ENCODE results near the gene POMT2. TPM values are rescaled to one million over a fixed set of nuclear protein-coding genes. Genes with fewer than 3 reads are reported as not detected.

The POMT2 gene
- total RNA-seq, 4 donors from 2014 or later: 6.2 to 33.0 (median 13.9) TPM

DNA sequence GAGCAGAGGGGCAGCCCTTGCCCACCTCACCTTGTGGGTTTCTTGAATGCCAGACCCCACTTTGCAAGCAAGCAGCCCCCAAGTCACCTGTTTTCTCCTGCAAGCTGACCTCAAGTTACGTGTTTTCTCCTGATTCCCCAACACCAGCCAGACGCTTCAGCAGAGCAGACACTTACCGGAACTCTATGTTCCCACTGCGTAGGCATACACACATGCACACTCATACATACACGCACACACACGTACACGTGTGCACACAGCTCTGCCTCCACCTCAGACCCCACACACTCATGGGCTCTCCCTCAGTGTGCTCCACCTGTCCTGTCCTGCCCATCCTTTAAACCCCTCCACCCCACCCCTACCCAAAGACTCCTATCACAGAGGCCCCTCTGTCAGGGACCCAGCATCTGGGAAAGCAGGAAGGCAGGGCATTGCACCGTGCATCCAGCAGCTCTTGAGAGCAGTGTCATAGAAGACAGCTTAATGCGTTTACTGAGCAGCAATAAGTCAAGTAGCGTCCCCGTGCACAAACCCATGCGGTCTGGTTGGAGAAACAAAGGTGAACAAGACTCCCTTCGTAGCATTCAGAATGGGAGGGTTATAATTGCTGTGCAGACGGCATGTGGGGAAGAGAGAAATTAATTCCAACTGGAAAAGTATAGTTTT lies 94.7 kb downstream of the POMT2 start:
- TF ChIP-seq, protein P1, sequence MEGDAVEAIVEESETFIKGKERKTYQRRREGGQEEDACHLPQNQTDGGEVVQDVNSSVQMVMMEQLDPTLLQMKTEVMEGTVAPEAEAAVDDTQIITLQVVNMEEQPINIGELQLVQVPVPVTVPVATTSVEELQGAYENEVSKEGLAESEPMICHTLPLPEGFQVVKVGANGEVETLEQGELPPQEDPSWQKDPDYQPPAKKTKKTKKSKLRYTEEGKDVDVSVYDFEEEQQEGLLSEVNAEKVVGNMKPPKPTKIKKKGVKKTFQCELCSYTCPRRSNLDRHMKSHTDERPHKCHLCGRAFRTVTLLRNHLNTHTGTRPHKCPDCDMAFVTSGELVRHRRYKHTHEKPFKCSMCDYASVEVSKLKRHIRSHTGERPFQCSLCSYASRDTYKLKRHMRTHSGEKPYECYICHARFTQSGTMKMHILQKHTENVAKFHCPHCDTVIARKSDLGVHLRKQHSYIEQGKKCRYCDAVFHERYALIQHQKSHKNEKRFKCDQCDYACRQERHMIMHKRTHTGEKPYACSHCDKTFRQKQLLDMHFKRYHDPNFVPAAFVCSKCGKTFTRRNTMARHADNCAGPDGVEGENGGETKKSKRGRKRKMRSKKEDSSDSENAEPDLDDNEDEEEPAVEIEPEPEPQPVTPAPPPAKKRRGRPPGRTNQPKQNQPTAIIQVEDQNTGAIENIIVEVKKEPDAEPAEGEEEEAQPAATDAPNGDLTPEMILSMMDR (IDR thresholded peaks at IDR 0.05; ENCODE audit: low read depth): no peak

DNA sequence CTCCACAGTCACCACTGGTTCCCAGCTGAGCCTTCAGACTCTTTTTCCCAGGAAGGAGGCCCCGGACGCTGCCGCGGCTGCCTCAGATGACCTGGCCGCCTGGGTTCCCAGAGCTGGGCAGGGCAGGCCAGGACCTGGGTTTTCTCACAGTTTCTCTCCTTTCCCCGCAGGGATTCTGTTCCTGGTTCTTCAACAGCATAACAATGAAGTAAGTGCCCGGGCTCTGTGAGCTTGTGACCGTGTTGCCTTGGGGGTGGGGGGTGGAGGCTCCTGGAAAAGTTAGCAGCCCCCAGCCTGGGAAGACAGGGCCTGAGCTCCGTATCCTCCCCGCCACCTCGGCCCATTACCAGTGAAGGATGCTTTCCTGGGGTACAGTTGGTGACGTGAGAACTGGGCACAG lies 95.4 kb downstream of the POMT2 start:
- TF ChIP-seq, protein P1 (IDR thresholded peaks at IDR 0.05; ENCODE audit: low read depth): no peak

Small RNAs within 50 kb of the gene (small RNA-seq; reads per million reads assigned to genes)
- not detected for gene MIR1260A

Other genes starting within 250 kb of the POMT2 start
- 10 to 100 TPM; 48.6 to 63.3 (median 54.6) TPM for gene CIPC, start 222.6 kb downstream of the POMT2 start, total RNA-seq
- gene ZDHHC22, start 179.1 kb downstream of the POMT2 start, total RNA-seq: not detected
- gene TMEM63C, start 139.1 kb downstream of the POMT2 start, total RNA-seq: under 1 TPM in 1 of 4 donors, not detected in 3; 0.17 TPM
- not detected for gene NGB, start 49.7 kb downstream of the POMT2 start, total RNA-seq
- 10 to 100 TPM in 3 of 4 donors, 1 to 10 TPM in 1; 6.5 to 52.4 (median 24.3) TPM for gene GSTZ1, start 153 bp upstream of the POMT2 start, total RNA-seq
- gene TMED8, start 56.2 kb upstream of the POMT2 start, total RNA-seq: 10 to 100 TPM in 2 of 4 donors, 1 to 10 TPM in 2; 9.2 to 14.3 (median 11.6) TPM
- 1 to 10 TPM in 1 of 4 donors, under 1 TPM in 2, not detected in 1; 0.51 to 1.7 (median 0.88) TPM for gene SAMD15, start 56.5 kb upstream of the POMT2 start, total RNA-seq
- under 1 TPM in 2 of 4 donors, not detected in 2; 0.22 to 0.51 TPM for gene NOXRED1, start 102.6 kb upstream of the POMT2 start, total RNA-seq
- gene VIPAS39, start 136.7 kb upstream of the POMT2 start, total RNA-seq: 10 to 100 TPM; 18.1 to 27.1 (median 24.3) TPM
- 100 to 1,000 TPM in 1 of 4 donors, 10 to 100 TPM in 3; 78.7 to 114 (median 84.9) TPM for gene AHSA1, start 137.2 kb upstream of the POMT2 start, total RNA-seq
- under 1 TPM in 1 of 4 donors, not detected in 3; 0.16 TPM for gene ISM2, start 177.9 kb upstream of the POMT2 start, total RNA-seq

Measured in subcutaneous adipose tissue (tissue), 4 donors.